ENCODE results near the gene RASSF5.
A peak's percentile ranks its signal among the peaks of the same experiment; 100 is the strongest.

RASSF5 gene, protein sequence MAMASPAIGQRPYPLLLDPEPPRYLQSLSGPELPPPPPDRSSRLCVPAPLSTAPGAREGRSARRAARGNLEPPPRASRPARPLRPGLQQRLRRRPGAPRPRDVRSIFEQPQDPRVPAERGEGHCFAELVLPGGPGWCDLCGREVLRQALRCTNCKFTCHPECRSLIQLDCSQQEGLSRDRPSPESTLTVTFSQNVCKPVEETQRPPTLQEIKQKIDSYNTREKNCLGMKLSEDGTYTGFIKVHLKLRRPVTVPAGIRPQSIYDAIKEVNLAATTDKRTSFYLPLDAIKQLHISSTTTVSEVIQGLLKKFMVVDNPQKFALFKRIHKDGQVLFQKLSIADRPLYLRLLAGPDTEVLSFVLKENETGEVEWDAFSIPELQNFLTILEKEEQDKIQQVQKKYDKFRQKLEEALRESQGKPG

DNA sequence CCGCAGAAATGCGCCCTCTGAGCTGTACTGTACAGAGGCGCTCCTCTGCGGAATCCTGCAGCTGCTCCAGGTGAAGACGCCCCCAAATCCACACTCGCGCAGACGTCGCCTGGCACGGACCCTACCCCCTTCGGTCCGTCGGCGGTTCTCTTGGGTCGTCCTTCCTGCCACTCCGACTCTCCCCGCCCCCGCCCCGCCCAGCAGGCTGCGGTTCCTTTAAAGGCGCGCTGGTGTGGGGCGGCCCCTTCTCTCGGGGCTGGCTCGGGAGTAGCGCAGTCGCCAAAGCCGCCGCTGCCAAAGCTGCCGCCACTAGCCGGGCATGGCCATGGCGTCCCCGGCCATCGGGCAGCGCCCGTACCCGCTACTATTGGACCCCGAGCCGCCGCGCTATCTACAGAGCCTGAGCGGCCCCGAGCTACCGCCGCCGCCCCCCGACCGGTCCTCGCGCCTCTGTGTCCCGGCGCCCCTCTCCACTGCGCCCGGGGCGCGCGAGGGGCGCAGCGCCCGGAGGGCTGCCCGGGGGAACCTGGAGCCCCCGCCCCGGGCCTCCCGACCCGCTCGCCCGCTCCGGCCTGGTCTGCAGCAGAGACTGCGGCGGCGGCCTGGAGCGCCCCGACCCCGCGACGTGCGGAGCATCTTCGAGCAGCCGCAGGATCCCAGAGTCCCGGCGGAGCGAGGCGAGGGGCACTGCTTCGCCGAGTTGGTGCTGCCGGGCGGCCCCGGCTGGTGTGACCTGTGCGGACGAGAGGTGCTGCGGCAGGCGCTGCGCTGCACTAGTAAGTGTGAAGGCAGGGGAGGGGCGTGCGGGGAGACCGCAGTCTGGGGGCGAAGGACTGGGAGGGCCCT is at the start of gene RASSF5:
Gene RASSF5 (plus strand): TSS at position 248 of the 846 bp plus-strand sequence. CDS start 72 bp downstream, at position 320.
- peak; percentile 60 for DNase-seq

DNA sequence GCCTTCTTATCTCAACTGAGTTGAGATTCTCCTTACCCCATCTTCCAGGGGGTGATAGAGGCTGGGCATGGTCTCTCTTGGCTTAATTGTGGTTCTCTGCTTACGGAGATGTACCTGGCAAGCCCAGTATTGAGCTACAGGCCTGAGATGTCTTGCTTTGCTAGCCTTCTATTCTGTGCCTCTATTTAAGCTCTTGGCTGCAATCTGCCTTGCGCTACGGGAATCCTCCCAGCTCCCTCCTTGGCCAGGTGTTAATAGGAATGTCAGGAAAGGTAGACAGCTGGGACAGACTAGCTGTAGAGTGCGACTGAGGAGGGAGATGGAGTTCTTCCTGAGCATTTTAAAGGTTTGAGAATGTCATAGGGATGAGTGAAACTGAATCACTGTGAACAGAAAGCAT is 47.6 kb upstream of the RASSF5 start:
- no peak for DNase-seq

DNA sequence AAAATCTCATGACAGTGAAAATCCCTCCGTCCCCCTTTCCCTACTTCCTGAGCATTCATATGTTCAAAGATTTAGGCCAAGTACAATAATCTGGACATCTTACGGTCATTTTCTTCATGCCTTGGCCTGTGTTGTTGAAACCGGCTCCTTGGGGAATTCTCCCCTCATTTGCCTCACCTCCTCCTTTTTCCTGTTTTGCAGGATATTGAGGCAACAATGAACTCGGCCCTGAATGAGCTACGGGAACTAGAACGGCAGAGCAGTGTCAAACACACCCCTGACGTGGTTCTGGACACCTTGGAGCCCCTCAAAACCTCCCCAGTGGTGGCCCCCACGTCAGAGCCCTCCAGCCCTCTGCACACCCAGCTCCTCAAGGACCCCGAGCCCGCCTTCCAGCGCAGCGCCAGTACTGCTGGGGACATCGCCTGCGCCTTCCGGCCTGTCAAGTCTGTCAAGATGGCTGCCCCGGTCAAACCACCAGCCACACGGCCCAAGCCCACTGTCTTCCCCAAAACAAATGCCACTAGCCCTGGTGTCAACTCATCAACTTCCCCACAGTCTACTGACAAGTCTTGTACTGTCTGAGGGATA is 46.4 kb upstream of the RASSF5 start:
- DNase-seq = no peak

DNA sequence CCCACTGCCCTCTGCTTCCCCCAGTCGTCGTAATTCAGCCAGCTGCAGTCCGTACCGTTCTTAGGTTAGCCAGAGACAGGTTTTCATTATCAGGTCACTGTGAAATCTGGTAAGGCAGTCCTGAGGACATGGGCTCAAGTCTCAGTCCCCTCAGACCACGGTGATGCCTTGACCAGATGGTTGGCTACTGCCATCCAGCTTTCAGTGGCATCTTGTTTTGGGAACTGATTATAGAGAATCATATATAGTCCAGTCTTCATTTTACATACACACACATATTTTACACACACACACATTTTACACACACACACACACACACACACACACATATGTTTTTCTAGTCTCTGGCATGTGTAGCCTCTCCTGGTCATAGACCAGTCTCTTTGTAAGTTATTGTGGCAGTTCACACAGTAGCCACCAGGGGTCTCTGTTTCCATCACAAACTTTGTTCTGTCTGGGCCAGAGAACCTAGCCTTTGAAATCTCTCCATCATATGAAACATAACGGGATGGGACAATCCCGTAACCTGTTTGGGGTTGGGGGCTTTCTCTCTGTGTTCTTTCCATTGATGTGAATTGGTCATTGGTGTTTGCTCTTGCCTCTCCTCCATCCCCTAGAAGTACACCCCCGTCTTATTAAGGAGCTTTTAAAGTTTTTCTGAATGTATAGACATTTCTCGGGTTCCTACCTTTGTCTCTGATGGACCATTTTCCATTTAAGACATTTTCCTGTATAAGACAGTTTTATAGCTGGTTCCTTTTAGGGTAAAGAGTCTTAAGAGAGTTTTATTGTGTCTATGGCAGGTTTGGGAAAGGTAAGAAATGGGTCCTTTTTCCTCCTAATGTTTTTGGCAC is 45.5 kb upstream of the RASSF5 start:
- DNase-seq = peak; percentile 50

DNA sequence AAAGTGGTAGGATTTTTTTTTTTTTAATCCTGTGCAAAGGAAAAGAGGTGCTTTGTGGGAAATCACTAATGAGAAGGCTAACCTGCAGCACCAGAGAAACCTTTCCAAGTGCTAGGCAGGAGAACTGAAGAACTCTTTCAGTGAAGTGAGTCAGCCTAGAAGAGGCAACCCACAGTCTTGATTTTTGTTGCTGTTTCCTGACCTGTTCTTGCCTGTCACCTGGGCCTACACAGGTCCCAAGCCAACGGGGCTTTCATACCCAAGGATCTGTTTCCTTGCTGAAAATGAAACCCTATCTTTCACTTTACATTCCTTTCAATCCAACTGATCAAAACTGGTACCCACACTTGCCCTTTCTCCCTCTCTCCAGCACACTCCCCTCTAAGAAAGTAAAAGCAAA is 44.2 kb upstream of the RASSF5 start:
- no peak for DNase-seq

DNA sequence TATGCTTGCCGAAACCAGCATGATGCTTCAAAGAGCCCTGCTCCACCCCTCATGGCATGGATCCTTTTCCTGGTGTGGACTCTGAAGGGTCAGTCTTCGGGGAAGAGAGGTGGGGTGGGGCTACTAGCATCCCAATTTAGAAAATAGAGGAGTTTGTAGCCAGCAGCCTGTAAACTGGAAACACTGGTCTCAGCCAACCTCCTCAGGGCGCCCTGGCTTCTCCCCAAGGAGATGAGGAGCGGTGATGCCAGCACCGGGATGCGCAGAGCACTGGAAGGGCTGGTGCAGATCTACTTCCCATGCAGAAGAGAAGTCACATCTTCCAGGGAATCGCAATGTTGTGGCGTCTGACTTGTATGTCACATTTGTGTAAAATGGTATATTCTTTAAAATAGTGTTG is 43.4 kb upstream of the RASSF5 start:
- no peak for DNase-seq

DNA sequence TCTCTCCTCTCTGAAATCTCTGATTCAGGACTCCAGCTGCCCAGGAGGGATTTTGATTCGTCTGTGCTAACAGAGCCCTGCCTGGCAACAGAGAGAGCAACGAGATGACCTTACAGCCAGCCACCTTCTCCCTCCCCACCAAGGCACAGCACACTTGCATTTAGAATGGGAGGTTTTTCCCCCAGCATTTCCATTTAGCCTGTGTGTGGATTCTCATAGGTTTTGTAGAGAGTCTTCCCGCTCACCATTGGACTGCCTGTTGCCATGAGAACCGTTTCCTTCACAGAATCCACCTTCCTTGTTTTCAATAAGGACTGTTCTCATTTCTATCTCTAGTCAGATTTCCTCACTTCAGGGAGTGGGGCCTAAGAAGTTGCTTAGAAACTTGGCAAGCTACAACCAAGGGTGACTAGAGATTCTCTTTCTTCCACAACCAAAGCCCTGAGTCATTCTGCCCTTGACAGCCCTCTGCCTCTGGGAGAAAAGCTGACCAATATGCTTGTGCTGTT is 42.8 kb upstream of the RASSF5 start:
- DNase-seq = no peak

DNA sequence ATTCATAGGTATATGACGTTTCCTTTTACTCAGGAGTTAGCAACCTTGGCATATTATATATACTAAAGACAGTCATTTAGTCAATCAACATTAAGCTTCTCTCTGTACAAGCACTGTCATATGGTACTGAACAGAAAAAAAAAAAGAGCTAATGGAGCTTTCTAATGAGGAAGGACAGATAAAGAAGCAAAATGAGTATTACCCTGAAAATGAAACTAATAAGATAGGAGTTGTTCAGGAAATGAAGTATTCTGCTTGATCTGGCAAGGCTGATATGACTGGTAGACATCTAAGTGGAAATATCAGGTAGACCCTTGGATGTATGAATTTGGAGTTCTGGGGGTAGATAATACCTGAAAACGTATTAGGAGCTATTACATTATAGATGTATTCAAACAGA is 41.4 kb upstream of the RASSF5 start:
- DNase-seq = no peak

DNA sequence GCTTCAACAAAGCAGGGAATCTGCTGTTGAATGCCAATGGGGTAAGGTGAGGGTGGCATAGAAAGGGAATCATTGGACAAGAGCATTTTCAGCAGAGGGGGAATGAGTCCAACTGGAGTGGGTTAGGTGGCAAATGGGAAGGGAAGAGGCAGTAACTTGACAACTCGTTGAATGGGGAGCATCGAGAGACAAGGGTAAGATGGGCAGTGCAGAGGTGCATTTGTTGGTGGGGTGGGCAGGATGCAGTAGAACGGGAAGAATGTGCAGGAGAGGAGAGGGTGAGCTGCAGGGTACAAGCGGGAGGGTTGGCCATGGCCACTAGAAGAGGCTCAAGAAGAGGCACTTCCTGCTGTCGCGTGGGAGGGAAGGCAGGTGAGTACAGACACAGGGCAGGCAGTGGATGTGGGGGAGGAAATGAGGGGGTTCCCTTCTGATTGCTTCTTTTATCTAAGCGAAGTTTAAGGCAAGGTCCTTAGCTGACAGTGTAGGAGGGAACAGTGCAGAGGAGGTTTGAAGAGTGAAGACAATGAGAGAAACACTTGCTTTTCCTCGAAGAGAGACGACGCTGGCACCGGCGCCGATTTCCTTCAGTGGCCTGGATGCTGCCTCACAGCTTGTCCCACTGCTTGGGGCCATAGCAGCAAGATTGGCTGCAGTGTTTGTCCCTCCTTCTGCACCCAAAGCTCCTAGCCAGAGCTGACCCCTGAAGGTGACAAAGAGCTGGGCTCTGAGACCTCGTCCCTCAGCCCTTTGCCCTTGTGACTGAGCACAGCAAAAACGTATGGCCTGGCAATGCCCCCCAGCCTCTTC is 40.3 kb upstream of the RASSF5 start:
- DNase-seq = no peak

DNA sequence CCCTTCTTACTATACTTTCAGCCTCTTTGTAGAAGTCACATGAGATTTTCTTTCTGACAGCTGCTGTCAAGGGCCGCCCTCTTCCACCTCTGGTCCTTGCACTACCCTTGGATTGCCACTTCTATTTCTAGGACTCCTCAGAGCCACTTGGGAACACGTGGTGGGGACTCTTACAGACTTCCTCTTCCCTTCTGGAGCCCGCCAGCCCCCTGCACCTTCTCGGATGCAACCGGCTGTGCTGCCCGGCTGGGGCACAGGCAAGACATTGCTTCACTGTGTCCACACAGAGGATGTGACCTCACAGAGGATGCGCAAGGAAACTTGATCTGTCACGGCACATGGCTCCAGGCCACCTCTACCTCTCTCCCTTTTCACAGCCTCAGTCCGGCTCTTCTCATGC is 39.4 kb upstream of the RASSF5 start:
- no peak for DNase-seq

DNA sequence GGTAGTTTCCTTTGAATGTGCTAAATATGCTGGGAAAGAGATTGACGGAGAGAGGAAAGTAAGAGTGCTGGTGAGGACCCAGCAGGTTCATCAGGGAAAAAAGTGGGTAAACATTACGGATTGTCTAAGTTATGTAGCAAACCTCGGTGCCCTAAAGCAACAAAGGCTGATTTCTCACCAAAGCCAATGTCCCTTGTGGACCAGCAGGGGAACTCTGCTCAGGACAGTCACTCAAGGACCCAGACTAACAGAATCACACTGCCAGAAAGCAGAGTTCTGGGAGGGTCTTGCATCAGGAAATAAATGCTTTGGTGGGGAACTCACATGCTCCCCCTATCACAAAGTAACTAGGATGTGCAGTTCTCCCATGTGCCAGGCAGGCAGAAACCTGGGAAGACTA is 38.8 kb upstream of the RASSF5 start:
- no peak for DNase-seq

DNA sequence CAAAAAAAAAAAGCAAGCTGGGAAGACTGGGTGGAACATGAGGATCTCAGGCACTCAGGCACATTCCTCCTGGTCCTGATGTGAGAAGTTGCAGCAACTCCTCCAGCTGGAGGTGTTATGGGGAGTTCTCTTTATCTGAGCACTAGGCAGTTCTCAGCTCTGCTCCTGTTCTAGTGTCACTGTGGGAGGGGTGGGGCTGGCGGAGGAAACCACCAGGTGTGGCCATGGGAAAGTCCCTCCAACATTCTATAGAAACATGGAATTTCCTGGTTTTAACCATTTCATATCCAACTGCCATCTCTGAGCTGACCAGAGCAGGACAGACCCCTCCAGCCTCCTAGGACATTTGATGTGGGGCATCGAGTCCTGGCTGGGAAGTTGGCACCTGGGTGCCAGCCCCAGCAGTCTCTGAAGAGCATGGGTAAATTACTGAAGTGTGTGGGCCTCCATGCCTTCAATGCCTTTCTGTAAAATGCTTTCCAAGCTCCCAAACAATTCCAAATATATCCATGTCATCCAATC is 37.9 kb upstream of the RASSF5 start:
- no peak for DNase-seq

DNA sequence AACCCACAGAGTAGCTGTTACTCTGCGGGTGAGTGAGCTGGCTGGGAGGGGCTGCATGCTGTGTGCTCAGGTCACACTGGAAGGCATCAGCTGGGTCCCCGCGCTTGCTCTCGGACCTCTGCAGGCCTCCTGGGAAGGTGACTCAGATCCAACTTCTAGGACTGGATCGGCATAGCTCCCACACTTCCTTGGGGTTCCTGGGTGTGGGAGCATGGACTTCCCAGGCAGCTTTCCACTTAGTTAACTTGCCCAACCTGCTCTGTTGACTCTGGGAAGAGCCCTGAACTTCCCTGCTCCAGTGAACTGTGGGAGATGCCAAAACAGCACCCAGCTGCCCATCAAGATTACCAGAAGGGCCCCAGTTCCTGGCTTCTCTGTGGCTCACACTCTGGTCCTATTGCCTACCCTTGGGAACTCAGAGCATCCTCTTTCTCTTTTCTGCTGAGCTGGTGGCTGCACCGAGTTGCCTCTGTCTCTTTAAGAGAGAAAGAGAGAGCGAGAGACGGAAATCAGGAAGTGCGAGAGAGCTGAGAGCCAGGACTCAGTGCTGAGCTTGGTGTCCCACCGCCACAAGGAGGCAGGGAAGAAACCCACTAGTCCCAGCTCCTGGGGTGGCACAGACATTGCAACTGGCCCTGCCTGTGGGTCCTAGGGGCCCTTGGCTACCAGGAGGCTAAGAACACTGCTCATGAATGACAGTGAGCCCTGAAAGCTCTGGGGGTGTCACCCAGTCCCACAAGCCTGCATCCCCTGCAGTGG is 37.2 kb upstream of the RASSF5 start, which contains the start of gene IKBKE:
Gene IKBKE (plus strand): TSS at position 544 of the 759 bp plus-strand sequence. CDS start 2,752 bp downstream, outside the sequence.
- no peak for DNase-seq

DNA sequence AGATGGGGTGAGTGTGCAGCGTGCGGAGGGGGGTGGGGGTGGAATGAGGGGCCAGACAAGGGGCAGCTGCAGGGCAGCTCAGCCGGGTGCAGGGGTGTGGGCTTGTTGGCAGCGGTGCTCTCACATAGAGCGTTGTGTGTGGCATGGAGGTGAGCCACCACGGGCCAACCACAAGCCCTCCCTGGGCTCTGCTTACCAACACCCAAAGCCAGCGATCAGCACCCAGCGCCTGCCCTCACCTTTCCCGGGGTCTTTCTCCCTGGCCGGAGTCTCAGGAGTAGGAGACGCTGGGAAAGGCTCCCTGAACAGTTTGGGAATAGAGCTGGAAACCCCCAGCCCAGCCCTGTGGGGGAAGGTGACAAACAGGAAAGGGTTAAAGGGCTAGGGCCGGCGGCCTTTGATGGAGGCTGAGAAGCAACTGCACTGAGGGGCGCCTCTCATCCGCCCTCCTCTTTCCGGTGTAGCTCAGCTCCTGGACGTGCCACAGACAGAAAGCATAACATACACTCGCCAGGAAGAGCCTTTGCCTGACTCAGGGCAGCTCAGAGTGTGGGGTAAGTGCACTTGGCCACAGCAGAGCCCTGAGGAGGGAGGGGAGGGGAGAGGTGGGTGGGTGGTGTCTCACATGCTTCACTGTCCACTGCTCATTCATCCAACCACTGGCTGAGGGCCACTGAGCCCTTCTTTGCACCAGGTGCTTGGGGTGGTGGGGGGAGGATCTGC is 36.5 kb upstream of the RASSF5 start:
- DNase-seq = no peak

DNA sequence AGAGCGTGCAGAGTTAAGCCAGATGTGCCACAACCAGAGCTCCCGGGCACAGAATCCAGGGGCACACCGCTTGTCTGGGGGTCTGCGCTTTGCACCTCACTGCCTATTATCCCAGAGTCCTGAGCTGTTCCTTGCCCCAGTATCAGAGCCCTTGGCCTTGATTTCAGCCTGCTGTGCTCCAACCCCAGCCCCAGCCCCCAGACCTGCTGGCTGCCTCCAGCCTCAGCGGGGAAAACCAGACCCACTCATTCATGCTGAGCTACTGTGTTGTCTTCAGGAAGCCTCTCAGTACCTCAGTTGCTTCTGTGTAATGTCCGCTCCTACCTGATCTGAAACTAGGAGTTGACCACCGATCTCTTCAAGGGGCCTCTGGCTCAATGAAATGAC is 35.9 kb upstream of the RASSF5 start:
- no peak for DNase-seq

DNA sequence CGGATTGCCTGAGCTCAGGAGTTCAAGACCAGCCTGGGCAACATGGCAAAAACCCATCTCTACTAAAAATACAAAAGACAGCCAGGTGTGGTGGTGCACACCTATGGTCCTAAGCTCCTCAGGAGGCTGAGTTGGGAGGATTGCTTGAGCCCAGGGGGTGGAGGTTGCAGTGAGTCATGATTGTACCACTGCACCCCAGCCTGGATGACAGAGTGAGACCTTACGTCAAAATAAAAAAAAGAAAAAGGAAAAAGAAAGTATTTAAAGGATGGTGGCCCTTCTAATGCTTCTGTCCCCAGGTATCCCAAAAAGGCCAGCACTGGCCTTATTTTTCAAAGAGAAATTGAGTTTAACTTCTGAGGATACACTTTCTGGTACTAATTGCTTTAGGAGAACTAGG is 35.3 kb upstream of the RASSF5 start:
- DNase-seq = no peak

DNA sequence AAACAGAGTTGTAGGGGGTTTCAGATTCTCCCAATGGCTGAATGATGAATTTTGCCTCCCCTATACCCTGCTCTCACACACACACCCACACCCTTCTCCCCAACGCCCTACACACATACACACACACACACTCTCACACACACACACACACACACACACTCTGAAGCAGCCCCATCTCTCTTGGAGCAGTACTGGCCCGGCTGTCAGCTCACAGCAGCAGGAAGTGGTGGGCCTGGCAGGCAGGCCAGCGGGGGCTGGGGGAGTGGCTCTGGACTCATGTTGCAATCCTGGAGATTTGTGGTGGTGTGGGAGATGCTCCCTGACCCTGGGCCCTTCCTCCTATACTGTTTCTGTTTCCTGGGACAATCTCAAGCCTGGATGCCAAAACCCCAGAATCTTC is 34.9 kb upstream of the RASSF5 start:
- no peak for DNase-seq

DNA sequence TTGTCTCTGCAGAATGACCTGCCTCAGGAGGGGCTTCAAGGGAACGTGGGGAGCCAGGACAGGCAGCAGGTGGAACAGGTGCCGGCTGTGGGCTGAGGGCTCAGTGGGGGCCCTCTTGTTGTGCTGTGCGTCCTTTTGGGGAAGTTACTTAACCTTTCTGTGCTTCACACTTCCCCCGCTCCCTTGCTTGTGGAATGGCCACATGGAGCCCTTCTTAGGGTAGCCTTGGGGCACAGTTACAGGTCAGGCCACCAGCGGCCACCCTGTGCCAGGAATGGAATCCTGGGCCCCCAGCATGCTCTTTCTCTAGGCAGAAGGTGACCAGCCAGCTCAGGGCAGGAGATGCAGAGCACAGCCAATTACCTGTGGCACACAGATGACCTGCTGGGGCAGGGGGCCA is 34.4 kb upstream of the RASSF5 start:
- no peak for DNase-seq

DNA sequence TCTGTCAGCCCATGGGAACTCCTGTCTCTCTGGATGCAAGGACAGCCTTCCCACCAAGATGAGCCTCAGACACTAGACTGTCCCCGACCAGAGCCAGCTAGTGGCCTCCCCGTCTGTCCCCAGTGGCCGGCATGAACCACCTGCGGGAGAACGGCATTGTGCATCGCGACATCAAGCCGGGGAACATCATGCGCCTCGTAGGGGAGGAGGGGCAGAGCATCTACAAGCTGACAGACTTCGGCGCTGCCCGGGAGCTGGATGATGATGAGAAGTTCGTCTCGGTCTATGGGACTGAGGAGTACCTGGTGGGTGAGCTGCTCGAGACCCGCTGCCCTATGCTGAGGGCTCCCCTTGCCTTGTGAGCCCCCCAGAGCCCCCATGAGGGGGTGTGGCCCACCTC is 31.3 kb upstream of the RASSF5 start:
- DNase-seq = no peak

DNA sequence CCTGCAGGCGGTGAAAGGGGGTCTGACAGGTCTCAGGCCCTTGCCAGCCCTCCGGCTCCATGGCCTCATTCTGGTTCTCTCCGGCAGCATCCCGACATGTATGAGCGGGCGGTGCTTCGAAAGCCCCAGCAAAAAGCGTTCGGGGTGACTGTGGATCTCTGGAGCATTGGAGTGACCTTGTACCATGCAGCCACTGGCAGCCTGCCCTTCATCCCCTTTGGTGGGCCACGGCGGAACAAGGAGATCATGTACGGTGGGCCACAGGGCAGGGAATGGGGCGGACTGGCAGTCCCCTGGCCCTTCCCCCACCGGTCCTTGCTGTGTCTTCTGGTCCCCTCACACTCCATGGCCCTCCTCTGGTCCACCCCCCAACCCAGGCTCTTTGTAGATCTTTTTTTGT is 30.7 kb upstream of the RASSF5 start:
- DNase-seq = no peak

Measured in NCI-H2171 treated with DMSO at 0.1 percent for 48 hours (cell line).